Prostate gland (tissue), 1 donor: ENCODE data around the gene OTOG.

ENCODE experiments used
- POLR2A ChIP-seq: fragments of 450-650 bp; IDR thresholded peaks from one replicate; pipeline ENCODE4 v1.6.1; 2016; ENCODE audit warnings: antibody characterized with exemption, mild to moderate bottlenecking
- POLR2AphosphoS5 ChIP-seq: sonication (generic); formaldehyde crosslinking; IDR thresholded peaks from one replicate; pipeline ENCODE4 v1.6.1; 2017; ENCODE audit warnings: antibody characterized with exemption

DNA sequence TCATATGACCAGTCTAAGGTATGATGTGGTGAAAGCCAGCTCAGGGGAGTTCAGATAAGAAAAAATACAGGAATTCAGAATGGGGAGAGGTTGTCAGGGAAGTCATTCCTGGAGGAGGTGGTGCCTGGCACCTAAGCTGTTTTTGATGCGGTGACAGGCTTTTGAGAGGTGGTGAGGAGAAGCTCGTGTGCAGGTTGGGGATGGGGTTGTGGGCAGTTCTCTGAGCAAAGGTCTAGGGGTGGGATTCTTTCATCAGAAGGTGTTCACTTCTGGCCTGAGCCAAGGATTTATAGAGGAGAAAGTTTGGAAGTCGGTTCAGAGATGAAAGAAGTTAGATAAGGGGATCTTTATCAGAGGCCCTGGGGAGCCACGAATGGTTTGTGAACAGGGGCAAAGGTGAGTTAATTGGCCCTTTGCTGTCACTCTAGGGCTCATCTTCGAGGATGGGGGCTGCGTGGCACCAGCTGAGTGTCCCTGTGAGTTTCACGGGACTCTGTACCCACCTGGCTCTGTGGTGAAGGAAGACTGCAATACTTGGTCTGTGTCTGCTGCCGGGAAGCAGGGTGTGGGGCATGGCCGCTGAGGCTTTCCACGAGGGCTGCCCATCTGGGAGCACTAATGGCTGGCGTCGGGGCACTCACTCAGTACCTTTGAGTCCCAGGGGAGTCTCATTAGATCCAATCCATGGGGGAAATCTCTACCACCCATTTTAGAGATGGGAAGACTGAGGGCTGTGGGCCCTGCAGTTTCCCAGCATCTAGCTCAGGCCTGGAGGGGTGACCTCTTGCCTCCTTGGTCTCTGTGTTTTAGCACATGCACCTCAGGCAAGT, 13.4 kb downstream of the OTOG start:
- TF ChIP-seq POLR2A: no peak
- no peak for TF ChIP-seq POLR2AphosphoS5
